CD4-positive, alpha-beta T cell treated with Interleukin-4 for 4 hours (primary cell): ENCODE data around the gene SLC13A3.

ENCODE experiments used
- DNase-seq: peaks from one replicate; pipeline ENCODE4 v3.0.0-alpha.2; 2020

Gene SLC13A3

GRCh38 chr20:46651091-46651962, at the start of gene SLC13A3:
SLC13A3 (minus strand) TSS chr20:46651459; CDS start chr20:46651421, 38 bp downstream.
- no peak for DNase-seq

GRCh38 chr20:46701057-46701456, 49.8 kb upstream of the SLC13A3 start:
- DNase-seq: no peak

GRCh38 chr20:46700481-46700880, 49.2 kb upstream of the SLC13A3 start:
- DNase-seq: no peak

- DNase-seq: no peak
These were observed 48.5 kb upstream of the SLC13A3 start for GRCh38 chr20:46699651-46700359.

GRCh38 chr20:46698788-46699187, 47.5 kb upstream of the SLC13A3 start:
- no peak for DNase-seq

GRCh38 chr20:46696791-46697279, 45.6 kb upstream of the SLC13A3 start:
- DNase-seq: no peak

- no peak for DNase-seq
These were observed 44.6 kb upstream of the SLC13A3 start for GRCh38 chr20:46695892-46696291.

GRCh38 chr20:46694484-46694883, 43.2 kb upstream of the SLC13A3 start:
- peak; percentile 26 for DNase-seq

- no peak for DNase-seq
These were observed 39.9 kb upstream of the SLC13A3 start for GRCh38 chr20:46691196-46691595.

- DNase-seq: no peak
These were observed 39.2 kb upstream of the SLC13A3 start for GRCh38 chr20:46690219-46691106.

GRCh38 chr20:46689754-46690085, 38.5 kb upstream of the SLC13A3 start:
- DNase-seq: no peak

GRCh38 chr20:46689082-46689753, 38.0 kb upstream of the SLC13A3 start, which contains the start of gene TP53RK:
TP53RK (minus strand) TSS chr20:46689444; CDS start chr20:46689414, 30 bp downstream.
- DNase-seq: peak; percentile 97

- no peak for DNase-seq
These were observed 37.2 kb upstream of the SLC13A3 start for GRCh38 chr20:46688151-46689081.

- DNase-seq: no peak
These were observed 32.9 kb upstream of the SLC13A3 start for GRCh38 chr20:46683939-46684750.

GRCh38 chr20:46683668-46683938, 32.3 kb upstream of the SLC13A3 start:
- DNase-seq: no peak

GRCh38 chr20:46683011-46683667, 31.9 kb upstream of the SLC13A3 start:
- DNase-seq: no peak

GRCh38 chr20:46682063-46682821, 31.0 kb upstream of the SLC13A3 start:
- DNase-seq: no peak

- DNase-seq: peak; percentile 67
These were observed 30.0 kb upstream of the SLC13A3 start for GRCh38 chr20:46681032-46681854.
